ENCODE data around the gene PCDHGB4.
A peak's percentile ranks its signal among the peaks of the same experiment; 100 is the strongest.
"Not testable (repeated sequence)": the region's sequence is repeated elsewhere in the genome, so short reads cannot be mapped to it uniquely, and the experiment has no call there.

PCDHGB4 gene

DNA sequence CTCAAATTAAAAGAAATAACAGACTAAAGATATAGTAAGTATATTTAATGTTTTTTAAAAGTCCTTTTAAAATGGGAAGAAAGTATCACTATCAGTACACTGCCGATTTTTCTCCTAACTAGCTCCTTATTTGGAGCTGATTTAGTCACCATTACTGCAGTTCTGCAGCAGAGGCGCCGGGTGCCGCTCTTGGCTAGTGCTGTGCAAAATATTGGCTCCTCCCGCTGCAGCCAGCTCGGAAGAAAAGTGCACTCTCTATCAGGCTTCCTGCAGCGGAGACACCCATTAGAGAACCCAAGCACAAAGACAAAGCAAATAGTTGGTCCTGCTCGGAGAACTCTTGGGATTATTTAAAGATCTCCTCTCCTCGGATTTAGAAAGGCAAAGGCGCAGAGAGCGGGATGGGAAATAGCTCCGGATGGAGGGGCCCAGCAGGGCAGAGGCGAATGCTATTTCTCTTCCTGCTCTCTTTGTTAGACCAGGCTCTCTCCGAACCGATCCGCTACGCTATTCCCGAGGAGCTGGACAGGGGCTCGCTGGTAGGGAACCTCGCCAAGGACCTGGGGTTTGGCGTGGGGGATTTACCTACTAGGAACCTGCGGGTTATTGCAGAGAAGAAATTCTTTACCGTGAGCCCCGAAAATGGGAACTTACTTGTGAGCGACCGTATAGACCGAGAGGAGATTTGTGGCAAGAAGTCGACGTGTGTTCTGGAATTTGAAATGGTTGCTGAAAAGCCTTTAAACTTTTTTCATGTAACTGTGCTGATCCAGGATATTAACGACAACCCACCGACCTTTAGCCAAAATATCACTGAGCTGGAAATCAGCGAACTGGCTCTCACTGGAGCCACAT lies 17.3 kb upstream of the PCDHGB4 start, which contains the start of gene PCDHGB3:
Gene PCDHGB3, plus strand, starts transcription at position 249 of the 855 bp plus-strand sequence. Its CDS starts 153 bp downstream, at position 402.
- peak; percentile 77 for DNase-seq

DNA sequence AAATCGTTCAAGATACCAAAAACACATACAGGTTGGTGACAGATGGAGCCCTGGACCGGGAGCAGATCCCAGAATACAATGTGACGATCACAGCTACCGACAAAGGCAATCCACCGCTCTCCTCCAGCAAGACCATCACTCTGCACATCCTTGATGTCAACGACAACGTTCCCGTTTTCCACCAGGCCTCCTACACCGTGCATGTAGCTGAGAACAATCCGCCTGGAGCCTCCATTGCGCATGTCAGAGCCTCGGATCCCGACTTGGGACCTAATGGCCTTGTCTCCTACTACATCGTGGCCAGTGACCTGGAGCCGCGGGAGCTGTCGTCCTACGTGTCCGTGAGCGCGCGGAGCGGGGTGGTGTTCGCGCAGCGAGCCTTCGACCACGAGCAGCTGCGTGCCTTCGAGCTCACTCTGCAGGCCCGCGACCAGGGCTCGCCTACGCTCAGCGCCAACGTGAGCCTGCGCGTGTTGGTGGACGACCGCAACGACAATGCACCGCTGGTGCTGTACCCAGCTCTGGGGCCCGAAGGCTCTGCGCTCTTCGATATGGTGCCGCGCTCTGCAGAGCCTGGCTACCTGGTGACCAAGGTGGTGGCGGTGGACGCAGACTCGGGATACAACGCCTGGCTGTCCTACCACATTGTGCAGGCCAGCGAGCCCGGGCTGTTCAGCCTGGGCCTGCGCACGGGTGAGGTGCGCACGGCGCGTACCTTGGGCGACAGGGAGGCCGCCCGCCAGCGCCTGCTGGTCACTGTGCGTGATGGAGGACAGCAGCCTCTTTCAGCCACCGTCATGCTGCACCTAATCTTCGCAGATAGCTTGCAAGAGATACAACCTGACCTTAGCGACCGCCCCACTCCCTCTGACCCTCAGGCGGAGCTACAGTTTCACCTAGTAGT lies 15.7 kb upstream of the PCDHGB4 start:
- no peak for DNase-seq

GRCh38 chr5:141373673-141374317 lies 13.7 kb upstream of the PCDHGB4 start, which contains the start of gene PCDHGA6:
TSS of gene PCDHGA6 (plus strand) at chr5:141373891. CDS start at chr5:141374084, 193 bp downstream.
- DNase-seq: peak; percentile 32

DNA sequence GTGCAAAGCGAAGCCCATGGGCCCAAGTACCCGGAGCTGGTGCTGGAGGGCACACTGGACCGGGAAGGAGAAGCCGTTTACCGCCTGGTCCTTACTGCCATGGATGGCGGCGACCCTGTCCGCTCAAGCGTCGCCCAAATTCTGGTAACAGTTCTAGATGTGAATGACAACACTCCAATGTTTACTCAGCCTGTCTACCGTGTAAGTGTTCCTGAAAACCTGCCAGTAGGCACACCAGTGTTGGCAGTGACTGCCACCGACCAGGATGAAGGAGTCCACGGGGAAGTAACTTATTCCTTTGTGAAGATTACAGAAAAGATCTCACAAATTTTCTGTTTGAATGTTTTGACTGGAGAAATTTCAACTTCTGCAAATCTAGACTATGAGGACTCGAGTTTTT lies 12.9 kb upstream of the PCDHGB4 start:
- DNase-seq: no peak

GRCh38 chr5:141375444-141376155 lies 11.9 kb upstream of the PCDHGB4 start:
- not testable (repeated sequence) for DNase-seq

DNA sequence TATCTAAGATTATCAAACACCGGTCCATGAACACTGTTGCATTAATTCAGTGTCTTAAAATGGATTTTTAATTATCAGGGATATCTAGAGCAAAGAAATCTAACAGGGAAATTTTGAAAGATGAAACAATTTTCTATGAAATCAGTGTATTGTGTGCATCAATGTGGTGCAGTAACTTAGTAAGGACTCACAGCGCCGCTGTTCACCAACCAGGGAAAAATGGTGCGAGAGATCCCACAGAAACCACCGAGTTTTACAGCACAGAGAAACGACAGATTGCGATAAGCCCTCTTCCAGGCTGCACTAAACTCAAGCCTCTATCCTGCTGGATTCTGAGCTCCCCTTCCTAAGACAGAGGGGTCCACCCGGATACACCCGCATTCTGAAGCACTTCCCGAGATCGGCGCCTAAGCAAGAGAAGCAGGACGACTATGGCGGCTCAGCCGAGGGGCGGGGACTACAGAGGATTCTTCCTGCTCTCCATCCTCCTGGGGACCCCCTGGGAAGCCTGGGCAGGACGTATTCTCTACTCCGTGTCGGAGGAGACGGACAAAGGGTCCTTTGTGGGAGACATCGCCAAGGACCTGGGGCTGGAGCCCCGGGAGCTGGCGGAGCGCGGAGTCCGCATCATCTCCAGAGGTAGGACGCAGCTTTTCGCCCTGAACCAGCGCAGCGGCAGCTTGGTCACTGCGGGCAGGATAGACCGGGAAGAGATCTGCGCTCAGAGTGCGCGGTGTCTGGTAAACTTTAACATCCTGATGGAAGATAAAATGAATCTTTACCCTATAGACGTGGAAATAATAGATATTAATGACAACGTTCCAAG lies 4.8 kb upstream of the PCDHGB4 start, which contains the start of gene PCDHGA7:
Gene PCDHGA7, plus strand, starts transcription at position 274 of the 826 bp plus-strand sequence. Its CDS starts 158 bp downstream, at position 432.
- DNase-seq: peak; percentile 63

DNA sequence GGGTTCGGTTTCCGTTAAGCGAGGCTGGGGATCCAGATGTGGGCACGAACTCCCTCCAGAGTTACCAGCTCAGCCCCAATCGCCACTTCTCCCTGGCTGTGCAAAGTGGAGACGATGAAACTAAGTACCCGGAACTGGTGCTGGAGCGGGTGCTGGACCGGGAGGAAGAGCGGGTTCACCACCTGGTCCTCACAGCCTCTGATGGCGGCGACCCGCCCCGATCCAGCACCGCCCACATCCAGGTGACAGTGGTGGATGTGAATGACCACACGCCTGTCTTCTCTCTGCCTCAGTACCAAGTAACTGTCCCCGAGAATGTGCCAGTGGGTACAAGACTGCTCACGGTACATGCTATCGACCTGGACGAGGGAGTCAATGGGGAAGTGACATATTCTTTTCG lies 4.2 kb upstream of the PCDHGB4 start:
- DNase-seq: no peak

GRCh38 chr5:141384471-141385267 lies 2.8 kb upstream of the PCDHGB4 start:
- no peak for DNase-seq

DNA sequence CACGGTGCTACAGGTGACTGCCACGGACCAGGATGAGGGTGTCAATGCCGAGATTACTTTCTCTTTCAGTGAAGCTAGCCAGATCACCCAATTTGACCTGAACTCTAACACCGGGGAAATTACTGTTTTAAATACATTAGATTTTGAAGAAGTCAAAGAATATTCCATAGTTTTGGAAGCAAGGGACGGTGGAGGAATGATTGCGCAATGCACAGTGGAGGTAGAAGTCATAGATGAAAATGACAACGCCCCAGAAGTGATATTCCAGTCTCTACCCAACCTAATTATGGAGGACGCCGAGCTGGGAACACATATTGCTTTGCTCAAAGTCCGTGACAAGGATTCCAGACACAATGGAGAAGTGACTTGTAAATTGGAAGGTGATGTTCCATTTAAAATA lies 1.2 kb downstream of the PCDHGB4 start:
- no peak for DNase-seq

DNA sequence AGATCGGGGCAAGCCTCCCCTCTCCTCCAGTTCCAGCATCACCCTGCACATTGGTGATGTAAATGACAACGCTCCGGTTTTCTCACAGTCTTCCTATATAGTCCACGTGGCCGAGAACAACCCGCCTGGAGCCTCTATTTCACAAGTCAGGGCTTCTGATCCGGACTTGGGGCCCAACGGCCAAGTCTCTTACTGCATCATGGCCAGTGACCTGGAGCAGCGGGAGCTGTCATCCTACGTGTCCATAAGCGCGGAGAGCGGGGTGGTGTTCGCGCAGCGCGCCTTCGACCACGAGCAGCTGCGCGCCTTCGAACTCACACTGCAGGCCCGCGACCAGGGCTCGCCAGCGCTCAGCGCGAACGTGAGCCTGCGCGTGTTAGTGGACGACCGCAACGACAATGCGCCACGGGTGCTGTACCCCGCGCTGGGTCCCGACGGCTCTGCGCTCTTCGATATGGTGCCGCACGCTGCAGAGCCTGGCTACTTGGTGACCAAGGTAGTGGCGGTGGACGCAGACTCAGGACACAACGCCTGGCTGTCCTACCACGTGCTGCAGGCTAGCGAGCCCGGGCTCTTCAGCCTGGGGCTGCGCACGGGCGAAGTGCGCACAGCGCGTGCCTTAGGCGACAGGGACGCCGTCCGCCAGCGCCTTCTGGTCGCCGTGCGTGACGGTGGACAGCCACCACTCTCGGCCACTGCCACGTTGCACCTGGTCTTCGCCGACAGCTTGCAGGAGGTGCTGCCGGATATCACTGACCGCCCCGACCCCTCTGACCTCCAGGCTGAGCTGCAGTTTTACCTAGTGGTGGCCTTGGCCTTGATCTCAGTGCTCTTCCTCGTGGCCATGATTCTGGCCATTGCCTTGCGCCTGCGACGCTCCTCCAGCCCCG lies 1.9 kb downstream of the PCDHGB4 start:
- DNase-seq: no peak

DNA sequence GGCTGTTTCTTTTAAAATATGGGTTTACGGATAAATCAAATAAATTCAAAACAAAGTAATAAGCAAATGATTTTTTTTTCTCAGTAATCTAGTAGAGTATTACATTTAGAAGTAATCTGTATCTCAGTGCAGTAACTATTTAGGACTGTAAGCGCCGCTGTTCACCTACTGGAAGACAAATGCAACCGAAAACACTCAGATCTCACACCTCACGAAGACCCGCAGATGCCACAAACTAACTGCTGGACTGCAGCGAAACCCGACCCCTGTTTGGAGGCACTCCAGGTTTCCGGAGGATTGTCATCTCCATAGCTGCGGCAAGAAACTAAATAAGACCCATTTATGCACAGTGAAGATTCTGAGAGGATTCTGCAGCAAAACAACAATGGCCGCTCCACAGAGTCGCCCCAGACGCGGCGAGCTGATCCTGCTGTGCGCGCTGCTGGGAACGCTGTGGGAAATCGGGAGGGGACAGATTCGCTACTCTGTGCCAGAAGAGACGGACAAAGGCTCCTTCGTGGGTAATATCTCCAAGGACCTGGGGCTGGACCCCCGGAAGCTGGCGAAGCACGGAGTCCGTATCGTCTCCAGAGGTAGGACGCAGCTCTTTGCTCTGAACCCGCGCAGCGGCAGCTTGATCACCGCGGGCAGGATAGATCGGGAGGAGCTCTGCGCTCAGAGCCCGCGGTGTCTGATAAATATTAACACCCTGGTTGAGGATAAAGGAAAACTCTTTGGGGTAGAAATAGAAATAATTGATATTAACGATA lies 5.1 kb downstream of the PCDHGB4 start, which contains the start of gene PCDHGA8:
Gene PCDHGA8, plus strand, starts transcription at position 205 of the 770 bp plus-strand sequence. Its CDS starts 181 bp downstream, at position 386.
- DNase-seq: no peak

DNA sequence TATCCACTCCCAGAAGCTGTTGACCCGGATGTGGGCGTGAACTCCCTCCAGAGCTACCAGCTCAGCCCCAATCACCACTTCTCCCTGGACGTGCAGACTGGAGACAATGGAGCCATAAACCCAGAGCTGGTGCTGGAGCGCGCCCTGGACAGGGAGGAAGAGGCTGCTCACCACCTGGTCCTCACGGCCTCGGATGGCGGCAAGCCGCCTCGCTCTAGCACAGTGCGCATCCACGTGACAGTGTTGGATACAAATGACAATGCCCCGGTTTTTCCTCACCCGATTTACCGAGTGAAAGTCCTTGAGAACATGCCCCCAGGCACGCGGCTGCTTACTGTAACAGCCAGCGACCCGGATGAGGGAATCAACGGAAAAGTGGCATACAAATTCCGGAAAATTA lies 5.8 kb downstream of the PCDHGB4 start:
- no peak for DNase-seq

GRCh38 chr5:141394401-141395187 lies 7.1 kb downstream of the PCDHGB4 start:
- not testable (repeated sequence) for DNase-seq

GRCh38 chr5:141397756-141398551 lies 10.5 kb downstream of the PCDHGB4 start, which contains the start of gene PCDHGB5:
TSS of gene PCDHGB5 (plus strand) at chr5:141397947. CDS start at chr5:141398128, 181 bp downstream.
- DNase-seq: peak; percentile 44

GRCh38 chr5:141398608-141399007 lies 11.1 kb downstream of the PCDHGB4 start:
- DNase-seq: no peak

DNA sequence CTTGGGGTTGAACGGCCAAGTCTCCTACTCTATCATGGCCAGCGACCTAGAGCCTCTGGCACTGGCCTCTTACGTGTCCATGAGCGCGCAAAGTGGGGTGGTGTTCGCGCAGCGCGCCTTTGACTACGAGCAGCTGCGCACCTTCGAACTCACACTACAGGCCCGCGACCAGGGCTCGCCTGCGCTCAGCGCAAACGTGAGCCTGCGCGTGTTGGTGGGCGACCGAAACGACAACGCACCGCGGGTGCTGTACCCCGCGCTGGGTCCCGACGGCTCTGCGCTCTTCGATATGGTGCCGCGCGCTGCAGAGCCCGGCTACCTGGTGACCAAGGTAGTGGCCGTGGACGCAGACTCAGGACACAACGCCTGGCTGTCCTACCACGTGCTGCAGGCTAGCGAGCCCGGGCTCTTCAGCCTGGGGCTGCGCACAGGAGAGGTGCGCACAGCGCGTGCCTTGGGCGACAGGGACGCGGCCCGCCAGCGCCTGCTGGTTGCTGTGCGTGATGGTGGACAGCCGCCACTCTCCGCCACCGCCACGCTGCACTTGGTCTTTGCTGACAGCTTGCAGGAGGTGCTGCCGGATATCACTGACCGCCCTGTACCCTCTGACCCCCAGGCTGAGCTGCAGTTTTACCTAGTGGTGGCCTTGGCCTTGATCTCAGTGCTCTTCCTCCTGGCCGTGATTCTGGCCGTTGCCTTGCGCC lies 12.2 kb downstream of the PCDHGB4 start:
- DNase-seq: no peak
